Stimulated activated CD8-positive, alpha-beta memory T cell treated with anti-CD3 and anti-CD28 coated beads, Interleukin-12 subunit alpha, Interleukin-12 subunit beta, amount 100 ng/mL, for 1 hour (primary cell): Measurements from ENCODE around the gene NLE1.
"Not testable (repeated sequence)": the region's sequence is repeated elsewhere in the genome, so short reads cannot be mapped to it uniquely, and the experiment has no call there.

Source experiments
- DNase-seq: peaks from one replicate; pipeline ENCODE4 v3.0.0-alpha.2; 2020; ENCODE audit warnings: low read depth

NLE1 gene

GRCh38 chr17:35161281-35161761 lies 19.2 kb upstream of the NLE1 start:
- no peak for DNase-seq

GRCh38 chr17:35160354-35161201 lies 18.5 kb upstream of the NLE1 start:
- peak; percentile 15 for DNase-seq

DNA sequence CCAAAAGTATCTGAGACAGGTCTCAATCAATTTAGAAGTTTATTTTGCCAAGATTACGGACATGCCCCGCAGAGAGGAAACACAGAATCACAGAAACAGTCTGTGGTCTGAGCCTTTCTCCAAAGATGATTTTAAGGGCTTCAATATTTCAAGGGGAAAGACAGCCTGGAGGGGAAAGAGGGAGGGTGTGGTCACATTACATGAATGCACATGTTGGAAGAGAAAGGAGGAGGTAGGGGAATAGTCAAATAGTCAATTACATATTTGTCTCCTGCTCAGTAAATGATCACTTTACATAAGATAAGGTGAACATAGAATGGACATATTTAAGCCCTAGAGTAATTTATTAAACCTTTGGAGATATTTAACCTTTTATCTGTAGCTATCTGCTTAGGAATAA lies 17.8 kb upstream of the NLE1 start:
- DNase-seq: no peak

- no peak for DNase-seq
These were observed 13.1 kb upstream of the NLE1 start for GRCh38 chr17:35155246-35155645.

DNA sequence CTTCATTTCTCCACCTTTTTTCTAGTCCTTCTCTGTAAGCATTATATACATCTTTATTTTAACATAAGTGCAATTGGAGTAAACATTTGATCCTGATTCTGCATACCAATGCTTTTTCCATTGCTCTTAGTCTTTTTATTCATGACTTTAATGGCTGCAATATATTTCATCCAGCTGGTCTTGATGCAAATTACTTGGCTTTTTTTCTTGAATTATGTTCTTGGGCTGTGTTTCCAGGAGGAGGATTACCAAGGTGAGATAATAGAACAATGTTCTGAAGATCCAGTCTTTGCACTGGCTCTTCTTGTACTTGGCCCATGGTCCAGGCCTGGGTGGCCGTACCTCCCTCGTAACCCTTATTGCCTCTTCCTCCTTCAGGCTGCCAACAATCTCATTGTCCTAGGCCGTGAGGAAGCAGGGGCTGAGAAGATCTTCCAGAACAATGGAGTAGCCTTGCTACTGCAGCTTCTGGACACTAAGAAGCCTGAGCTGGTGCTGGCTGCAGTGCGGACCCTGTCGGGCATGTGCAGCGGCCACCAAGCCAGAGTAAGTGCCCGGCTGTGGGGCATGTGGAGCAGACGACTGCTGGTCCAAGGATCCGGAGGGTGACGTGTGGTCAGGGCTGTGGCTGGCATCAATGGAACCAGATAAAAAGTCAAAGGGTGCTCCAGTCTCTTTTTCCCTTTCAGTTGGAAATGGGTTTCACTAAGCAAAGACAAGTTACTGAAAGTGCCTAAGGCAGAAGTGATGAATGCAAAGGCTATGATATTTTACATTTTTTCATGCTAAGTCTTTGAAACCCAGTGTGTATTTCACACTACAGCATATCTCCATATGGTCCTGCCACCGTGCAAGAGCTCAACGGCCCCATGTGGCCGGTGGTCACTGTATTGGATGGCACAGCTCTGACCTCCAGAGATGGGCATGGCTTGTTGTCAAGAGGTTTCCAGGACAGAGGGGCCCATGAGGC lies 12.4 kb upstream of the NLE1 start:
- DNase-seq: no peak

GRCh38 chr17:35152421-35153140 lies 10.5 kb upstream of the NLE1 start:
- DNase-seq: no peak

DNA sequence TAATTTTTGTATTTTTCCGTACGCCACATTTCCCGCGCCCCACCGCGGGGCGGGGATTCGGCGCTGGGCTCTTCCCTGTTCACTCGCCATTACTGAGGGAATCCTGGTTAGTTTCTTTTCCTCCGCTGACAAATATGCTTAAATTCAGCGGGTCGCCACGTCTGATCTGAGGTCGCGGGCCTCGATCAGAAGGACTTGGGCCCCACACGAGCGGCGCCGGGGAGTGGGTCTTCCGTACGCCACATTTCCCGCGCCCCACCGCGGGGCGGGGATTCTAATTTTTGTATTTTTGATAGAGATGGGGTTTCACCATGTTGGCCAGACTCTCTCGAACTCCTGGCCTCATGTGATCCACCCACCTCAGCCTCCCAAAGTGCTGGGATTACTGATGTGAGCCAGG lies 9.0 kb upstream of the NLE1 start:
- DNase-seq: not testable (repeated sequence)

GRCh38 chr17:35149941-35150340 lies 7.8 kb upstream of the NLE1 start:
- DNase-seq: no peak

DNA sequence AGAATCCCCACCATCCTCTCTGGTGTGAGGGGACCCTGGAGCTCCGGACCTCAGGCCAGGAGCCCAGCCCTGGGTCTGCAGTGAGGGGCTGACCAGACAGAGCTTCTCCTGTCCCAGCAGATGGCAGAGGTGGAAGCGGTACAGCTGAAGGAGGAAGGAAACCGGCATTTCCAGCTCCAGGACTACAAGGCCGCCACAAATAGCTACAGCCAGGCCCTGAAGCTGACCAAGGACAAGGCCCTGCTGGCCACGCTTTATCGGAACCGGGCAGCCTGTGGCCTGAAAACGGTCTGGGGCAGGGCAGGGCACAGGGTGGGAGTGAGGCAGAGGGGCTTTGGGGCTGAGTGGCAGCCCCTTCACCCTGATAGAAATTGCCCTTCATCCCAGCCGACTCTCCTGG lies 6.0 kb upstream of the NLE1 start:
- DNase-seq: no peak

DNA sequence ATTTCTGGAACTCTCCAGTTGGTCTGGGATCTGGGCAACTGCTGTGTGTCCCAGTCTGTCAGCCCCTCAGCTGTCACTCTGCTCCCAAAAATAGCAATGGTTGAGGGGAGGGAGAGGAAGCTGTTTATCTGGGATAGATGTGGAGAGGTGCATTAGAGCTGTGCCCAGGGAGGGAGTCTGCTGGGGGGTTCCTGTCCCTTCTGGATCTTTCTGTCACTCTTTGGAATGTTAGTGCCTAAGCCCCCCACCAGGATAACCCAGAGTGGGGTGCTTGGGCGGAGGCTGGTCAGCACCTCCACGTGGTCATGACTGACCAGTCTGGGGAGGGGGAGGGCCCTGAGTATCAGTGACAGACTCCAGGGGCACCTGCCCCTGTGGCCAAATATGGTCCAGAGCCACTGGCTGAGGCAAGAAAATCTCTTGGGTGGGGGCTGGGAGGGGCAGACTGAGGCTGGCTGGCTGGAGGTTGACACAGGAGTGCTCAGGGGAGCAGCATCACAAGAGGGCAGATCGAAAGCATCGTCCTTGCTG lies 5.3 kb upstream of the NLE1 start, which contains the start of gene UNC45B:
UNC45B (plus strand) TSS at position 443 of the 531 bp plus-strand sequence. CDS start 447 bp downstream, outside the sequence.
- DNase-seq: no peak

- no peak for DNase-seq
These were observed 4.2 kb upstream of the NLE1 start for GRCh38 chr17:35146214-35146833.

- no peak for DNase-seq
These were observed 2.7 kb upstream of the NLE1 start for GRCh38 chr17:35144840-35145239.

GRCh38 chr17:35142467-35142796 lies 329 bp upstream of the NLE1 start:
- DNase-seq: no peak

DNA sequence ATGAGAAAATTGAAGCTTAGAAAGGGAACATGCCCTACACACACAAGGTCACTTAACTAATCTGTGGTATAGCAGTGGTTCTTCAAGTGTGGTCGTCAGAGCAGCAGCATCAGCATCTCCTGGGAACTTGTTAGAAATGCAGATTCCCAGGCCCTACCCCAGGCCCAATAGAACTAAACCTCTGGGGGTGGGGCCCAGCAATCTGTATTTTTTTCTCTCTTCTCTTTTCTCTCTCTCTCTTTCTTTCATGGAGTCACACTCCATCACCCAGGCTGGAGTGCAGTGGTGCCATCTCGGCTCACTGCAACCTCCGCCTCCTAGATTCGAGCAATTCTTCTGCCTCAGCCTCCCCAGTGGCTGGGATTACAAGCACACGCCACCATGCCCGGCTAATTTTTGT lies 3.9 kb downstream of the NLE1 start:
- no peak for DNase-seq

GRCh38 chr17:35135322-35135721 lies 6.8 kb downstream of the NLE1 start:
- no peak for DNase-seq

DNA sequence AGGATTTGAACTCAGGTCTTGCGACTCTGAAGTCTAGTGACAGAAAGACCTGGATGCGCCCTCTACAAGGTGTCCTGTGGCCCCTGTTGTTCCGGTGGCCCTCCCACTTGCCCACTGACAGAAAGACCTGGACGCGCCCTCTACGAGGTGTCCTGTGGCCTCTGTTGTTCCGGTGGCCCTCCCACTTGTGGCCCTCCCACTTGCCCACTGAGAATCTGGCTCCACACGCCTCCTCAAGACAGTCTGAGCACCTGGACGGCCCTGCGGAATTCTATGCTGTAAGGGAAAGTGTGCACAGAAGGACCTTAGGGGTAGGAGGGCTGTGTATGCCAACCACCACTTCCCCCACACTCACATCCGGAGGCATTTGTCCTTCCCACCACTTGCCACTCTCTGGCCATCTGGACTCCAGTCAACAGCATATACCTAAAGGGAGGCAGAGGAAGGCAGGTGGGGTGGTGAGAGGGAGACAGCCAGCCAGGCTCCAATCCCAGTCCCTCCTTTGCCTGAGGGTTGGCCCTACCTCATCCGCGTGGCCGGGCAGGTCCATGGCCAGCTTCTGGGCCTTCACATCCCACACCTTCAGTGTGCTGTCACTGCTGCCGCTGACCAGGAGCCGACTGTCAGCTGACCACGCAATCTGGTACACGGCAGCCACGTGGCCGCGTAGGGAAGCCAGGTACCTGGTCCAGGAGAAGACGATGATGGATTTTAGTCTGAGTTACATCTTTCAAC lies 9.1 kb downstream of the NLE1 start:
- no peak for DNase-seq

GRCh38 chr17:35132099-35132498 lies 10.0 kb downstream of the NLE1 start:
- no peak for DNase-seq

DNA sequence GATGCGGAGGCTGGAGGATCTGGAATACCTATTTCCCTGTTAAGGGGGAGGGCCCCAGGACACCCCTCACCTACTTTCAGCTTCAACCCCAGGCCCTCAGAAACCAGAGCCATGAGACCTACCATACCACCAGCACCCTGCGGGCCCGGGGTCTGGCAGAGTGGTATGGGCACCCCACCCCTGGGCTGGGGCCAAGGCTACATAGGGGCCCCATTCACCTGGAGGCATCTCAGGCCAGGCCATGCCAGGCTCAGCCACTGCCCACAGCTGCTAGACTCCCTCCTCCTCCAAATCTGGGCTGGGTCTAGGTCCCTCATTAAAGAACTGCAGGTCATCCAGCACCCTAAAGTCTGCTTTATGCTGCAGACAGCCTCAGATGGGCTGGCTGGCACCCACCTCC lies 11.7 kb downstream of the NLE1 start:
- no peak for DNase-seq

GRCh38 chr17:35129973-35130351 lies 12.1 kb downstream of the NLE1 start:
- DNase-seq: no peak

GRCh38 chr17:35129154-35129972 lies 12.7 kb downstream of the NLE1 start:
- no peak for DNase-seq
